Astrocyte (in vitro differentiated cells and primary cell): ENCODE measurements around the gene TRMT61B.

Experiments used
- EZH2 ChIP-seq: IDR thresholded peaks from 2 replicates; pipeline ENCODE4 v1.6.1; 2012; ENCODE audit warnings: mild to moderate bottlenecking, low read length, inconsistent platforms; ENCODE audit not compliant: insufficient read depth
- TF ChIP-seq, protein P1 (sequence below): IDR thresholded peaks from 2 replicates; pipeline ENCODE4 v1.5.1; 2011; ENCODE audit warnings: low read depth, mild to moderate bottlenecking, inconsistent platforms, low read length, moderate library complexity; ENCODE audit not compliant: insufficient read depth

DNA sequence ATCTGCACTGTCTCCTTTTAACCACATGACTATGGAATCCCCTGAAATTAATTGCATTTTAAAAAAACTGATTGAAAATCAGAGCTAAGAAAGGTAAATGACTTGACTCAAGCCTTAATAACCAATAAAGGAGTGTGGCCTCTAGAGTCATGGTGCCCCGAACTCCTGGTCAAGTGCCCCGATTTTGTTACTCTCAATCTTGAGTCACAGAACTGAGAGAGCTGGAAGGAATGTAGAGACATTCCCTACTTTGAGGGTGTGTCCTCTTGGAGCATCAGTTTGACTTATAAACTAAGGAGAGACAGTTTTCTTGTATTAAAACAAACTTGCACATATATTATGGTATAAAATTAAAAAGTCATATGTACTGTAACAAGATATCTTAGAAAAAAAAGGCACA lies 26.8 kb upstream of the TRMT61B start:
- TF ChIP-seq, protein P1, sequence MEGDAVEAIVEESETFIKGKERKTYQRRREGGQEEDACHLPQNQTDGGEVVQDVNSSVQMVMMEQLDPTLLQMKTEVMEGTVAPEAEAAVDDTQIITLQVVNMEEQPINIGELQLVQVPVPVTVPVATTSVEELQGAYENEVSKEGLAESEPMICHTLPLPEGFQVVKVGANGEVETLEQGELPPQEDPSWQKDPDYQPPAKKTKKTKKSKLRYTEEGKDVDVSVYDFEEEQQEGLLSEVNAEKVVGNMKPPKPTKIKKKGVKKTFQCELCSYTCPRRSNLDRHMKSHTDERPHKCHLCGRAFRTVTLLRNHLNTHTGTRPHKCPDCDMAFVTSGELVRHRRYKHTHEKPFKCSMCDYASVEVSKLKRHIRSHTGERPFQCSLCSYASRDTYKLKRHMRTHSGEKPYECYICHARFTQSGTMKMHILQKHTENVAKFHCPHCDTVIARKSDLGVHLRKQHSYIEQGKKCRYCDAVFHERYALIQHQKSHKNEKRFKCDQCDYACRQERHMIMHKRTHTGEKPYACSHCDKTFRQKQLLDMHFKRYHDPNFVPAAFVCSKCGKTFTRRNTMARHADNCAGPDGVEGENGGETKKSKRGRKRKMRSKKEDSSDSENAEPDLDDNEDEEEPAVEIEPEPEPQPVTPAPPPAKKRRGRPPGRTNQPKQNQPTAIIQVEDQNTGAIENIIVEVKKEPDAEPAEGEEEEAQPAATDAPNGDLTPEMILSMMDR, result no peak
- no peak for TF ChIP-seq EZH2
